ENCODE measurements around the gene TTC34.

- TF ChIP-seq CTCF (IDR thresholded peaks at IDR 0.05; ENCODE audit: low read length) (no peak), EZH2 (IDR thresholded peaks at IDR 0.05; ENCODE audit: borderline replicate concordance, low read length) (no peak)
Observed at GRCh38 chr1:2850502-2850901, 49.0 kb upstream of the TTC34 start.
